K562 (cell line): Measurements from ENCODE around the gene CPLX3.

ENCODE experiments used
- ATF2 ChIP-seq: sonication (generic); formaldehyde crosslinking; IDR thresholded peaks from 2 replicates; pipeline ENCODE4 v1.8.1; 2022; ENCODE audit warnings: missing genetic modification reagents
- BHLHE40 ChIP-seq: IDR thresholded peaks from 2 replicates; pipeline ENCODE4 v1.6.1; 2011; ENCODE audit warnings: low read length, improper control_type of control experiment
- CBX3 ChIP-seq, 2 experiments: IDR thresholded peaks; 1 replicate in 1 of 2; 2 replicates in 1 of 2; pipeline ENCODE4 v1.6.1; 2012; ENCODE audit warnings: inconsistent platforms in 2 of 2, low read length in 2 of 2, borderline replicate concordance in 1 of 2, control low read depth in 1 of 2
- TF ChIP-seq, protein P1 (sequence below): sonication (generic); formaldehyde crosslinking; IDR thresholded peaks from 2 replicates; pipeline ENCODE4 v1.5.0; 2020; ENCODE audit warnings: missing genetic modification reagents

DNA sequence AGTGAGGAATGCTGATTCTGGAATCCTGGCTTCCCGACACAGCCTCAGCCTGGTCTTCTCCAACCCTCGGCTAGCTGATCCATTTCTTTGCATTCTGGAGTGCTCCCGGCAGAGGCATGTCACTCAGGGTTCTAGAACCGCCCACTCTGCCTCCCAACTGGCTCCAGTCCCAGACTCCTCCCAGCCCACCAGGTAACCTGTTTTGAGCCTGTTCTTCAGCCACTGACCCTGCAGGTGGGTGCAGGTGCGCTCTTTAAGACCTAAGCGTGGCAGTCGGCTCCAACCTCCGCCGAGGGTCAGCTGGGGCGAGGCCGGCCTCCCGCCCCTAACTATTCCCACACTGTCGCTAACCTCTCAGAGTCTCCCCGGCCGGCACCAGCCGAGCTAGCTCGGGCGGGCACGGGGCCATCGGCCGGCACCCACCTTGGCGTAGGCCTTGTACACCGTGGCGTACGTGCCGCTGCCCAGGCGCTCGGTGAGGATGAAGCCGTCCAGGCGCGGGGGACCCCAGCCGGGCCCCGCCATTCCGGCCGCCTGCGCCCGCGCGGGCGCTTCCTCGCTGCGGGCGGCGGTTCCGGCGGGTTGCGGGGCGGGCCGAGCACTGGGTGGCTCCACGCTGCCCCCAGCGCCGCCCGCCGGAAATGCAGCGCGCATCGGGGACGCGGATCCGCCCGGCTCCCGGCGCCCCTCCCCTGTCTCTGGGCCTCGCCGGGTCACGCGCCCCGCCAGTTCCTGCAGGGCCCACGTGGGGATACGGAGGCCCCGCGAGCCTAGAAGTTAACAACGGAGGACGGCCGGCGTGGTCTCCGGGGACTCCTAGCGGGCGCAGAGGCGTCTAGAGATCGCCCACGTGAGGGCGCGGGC lies 16.4 kb downstream of the CPLX3 start, which contains the start of gene ULK3:
- TF ChIP-seq ATF2 (CRISPR knock-in tag) (no peak), BHLHE40 (peak; percentile 77), CBX3 (IDR thresholded peaks at IDR 0.05; ENCODE audit: borderline replicate concordance in 1 of 2, low read length in 2 of 2) (no peak)
- TF ChIP-seq, protein P1, sequence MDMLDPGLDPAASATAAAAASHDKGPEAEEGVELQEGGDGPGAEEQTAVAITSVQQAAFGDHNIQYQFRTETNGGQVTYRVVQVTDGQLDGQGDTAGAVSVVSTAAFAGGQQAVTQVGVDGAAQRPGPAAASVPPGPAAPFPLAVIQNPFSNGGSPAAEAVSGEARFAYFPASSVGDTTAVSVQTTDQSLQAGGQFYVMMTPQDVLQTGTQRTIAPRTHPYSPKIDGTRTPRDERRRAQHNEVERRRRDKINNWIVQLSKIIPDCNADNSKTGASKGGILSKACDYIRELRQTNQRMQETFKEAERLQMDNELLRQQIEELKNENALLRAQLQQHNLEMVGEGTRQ (CRISPR knock-in tag), result peak; percentile 92
